ENCODE measurements around the gene HSPA1A. TPM values are rescaled to one million over a fixed set of nuclear protein-coding genes. Genes with fewer than 3 reads are reported as not detected.
A peak's percentile ranks its signal among the peaks of the same experiment; 100 is the strongest.
"Not testable (repeated sequence)": the region's sequence is repeated elsewhere in the genome, so short reads cannot be mapped to it uniquely, and the experiment has no call there.

Gene HSPA1A
- total RNA-seq, 6 experiments from 2014 or later = 78.5 to 102 (median 84.7) TPM

DNA sequence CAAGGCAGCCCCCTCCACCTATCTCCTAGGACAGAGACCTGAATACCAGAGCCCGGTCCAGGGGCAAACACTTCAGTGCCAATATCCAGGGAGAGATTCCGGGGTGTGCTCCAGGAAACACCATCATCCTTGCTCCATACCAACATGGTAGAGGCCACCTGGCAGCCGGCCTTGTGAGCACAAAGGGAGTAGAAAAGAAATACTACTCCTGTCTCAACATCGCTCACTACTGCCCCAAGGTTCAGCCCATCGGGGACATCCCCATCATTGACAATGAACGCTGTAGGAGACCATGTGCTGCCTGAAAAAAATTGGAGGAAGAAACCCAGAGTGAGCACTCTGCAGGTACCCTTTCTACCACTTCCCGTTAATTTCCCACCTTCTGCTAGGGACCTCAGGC, 45.8 kb downstream of the HSPA1A start:
- H3K4me3 Mint-ChIP-seq = peak overlapping the region; percentile 98; the same call in 1 of the 2 replicates
- no peaks in the 10 kb centered on the region for H3K9me3 Mint-ChIP-seq
- H3K27me3 Mint-ChIP-seq (ENCODE audit: insufficient read depth) = peaks cover 3% of the 10 kb centered on the region
- TF ChIP-seq, protein P1, sequence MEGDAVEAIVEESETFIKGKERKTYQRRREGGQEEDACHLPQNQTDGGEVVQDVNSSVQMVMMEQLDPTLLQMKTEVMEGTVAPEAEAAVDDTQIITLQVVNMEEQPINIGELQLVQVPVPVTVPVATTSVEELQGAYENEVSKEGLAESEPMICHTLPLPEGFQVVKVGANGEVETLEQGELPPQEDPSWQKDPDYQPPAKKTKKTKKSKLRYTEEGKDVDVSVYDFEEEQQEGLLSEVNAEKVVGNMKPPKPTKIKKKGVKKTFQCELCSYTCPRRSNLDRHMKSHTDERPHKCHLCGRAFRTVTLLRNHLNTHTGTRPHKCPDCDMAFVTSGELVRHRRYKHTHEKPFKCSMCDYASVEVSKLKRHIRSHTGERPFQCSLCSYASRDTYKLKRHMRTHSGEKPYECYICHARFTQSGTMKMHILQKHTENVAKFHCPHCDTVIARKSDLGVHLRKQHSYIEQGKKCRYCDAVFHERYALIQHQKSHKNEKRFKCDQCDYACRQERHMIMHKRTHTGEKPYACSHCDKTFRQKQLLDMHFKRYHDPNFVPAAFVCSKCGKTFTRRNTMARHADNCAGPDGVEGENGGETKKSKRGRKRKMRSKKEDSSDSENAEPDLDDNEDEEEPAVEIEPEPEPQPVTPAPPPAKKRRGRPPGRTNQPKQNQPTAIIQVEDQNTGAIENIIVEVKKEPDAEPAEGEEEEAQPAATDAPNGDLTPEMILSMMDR (IDR thresholded peaks at IDR 0.05) = no peak
- H3K27ac Mint-ChIP-seq = no peak overlapping the region
- DNase-seq = no peak
- H3K36me3 Mint-ChIP-seq (ENCODE audit: low read depth) = no peaks in the 10 kb centered on the region
- H3K4me1 Mint-ChIP-seq (ENCODE audit: low read depth) = peaks cover 25% of the 10 kb centered on the region

DNA sequence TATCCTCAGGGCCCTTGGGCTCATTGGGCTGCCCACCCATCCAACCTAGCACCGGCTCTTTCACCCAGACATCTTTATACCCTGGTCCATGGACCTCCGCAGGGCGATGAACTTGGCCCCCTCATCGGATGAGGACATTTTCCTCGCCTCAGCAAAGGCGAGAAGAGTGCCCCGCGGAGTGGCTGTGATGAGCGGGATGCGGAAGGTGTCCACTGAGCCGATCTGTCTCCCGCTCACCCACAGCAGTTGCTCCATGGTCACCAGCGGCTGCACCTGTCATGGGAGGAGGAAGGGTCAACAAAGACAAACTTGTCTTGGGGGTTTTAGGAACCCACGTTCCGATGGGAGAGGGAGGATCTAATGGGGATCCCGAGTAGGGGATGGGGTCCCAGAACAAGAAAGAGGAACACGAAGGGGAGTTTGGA, 46.6 kb downstream of the HSPA1A start:
- H3K27me3 Mint-ChIP-seq (ENCODE audit: insufficient read depth) = peaks cover 3% of the 10 kb centered on the region
- peak overlapping the region; percentile 85 for H3K27ac Mint-ChIP-seq
- no peak for DNase-seq
- H3K9me3 Mint-ChIP-seq = no peaks in the 10 kb centered on the region
- TF ChIP-seq, protein P1 (IDR thresholded peaks at IDR 0.05) = no peak
- no peaks in the 10 kb centered on the region for H3K36me3 Mint-ChIP-seq (ENCODE audit: low read depth)
- peaks cover 25% of the 10 kb centered on the region for H3K4me1 Mint-ChIP-seq (ENCODE audit: low read depth)
- peak overlapping the region; percentile 98 for H3K4me3 Mint-ChIP-seq

DNA sequence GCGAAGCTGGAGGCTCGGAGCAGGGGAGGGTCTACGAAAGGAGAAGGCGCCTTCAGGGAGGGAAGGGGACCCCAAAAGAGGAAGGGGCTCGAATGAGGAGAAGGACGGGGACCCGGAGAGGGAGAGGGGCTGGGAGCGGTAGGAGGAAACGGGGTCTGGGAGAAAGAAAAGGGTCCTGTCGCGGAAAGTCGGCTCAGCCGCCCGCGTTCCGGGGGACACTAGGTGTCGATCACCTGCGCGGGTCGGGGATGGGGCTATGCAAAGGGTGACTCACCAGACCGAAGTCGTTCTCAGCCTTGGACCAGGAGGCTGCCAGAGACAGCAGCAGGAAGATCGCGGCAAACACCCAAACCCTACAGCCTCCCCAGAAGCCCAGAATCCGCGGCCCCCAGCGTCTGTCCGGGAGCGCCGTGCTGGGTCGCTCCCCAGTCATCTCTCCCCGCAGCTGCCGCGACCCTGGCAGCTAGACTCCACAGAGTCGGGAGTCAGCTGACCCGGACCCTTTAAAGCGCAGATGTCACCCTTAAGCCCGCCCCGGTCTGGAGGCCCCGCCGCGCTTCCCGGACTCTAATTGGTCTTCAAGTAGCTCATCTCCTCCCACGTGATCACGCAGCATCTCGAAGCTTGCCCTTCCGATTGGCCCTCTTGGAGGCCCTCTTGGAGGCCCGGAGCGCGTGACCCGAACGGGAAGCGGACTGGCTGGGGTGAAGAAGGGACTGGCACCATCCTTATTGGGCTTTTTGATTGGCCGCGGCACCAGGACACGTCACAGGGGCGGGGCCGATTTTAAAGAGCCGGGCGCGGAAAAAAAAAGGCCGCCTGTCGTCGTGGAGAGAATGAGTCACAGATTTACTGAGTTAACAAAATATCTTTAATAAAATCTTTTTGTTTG, 47.2 kb downstream of the HSPA1A start, which contains the start of gene NEU1:
Gene NEU1 (minus strand): TSS at position 478 of the 892 bp plus-strand sequence. CDS start 45 bp downstream, at position 433.
- Mint-ChIP-seq H3K9me3 (no peaks in the 10 kb centered on the region), H3K36me3 (ENCODE audit: low read depth) (no peaks in the 10 kb centered on the region), H3K4me1 (ENCODE audit: low read depth) (peaks cover 25% of the 10 kb centered on the region), H3K4me3 (peak within 1 kb of the TSS; percentile 98), H3K27me3 (ENCODE audit: insufficient read depth) (peaks cover 3% of the 10 kb centered on the region), H3K27ac (peak within 1 kb of the TSS; percentile 85)
- TF ChIP-seq, protein P1 (IDR thresholded peaks at IDR 0.05) = no peak
- peak; percentile 100 for DNase-seq

DNA sequence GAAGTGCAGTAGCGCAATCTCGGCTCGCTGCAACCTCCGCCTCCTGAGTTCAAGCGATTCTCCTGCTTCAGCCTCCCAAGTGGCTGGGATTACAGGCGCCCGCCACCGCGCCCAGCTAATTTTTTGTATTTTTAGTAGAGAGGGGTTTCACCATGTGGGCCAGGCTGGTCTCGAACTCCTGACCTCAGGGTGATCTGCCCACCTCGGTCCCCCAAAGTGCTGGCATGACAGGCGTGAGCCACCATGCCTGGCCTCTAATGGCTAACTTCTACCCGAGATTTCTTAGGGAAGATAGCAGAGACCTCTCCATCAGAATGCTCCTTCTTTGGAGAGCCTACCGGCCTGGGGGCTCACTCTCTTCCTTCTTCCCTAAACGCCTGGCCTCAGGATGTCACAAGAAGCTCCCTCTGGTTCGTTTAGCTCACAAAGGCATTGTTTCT, 48.8 kb downstream of the HSPA1A start:
- DNase-seq; H3K9me3 Mint-ChIP-seq; H3K27me3 Mint-ChIP-seq (ENCODE audit: insufficient read depth); H3K36me3 Mint-ChIP-seq (ENCODE audit: low read depth): not testable (repeated sequence)
- peak overlapping the region; percentile 85 for H3K27ac Mint-ChIP-seq
- peaks cover 25% of the 10 kb centered on the region for H3K4me1 Mint-ChIP-seq (ENCODE audit: low read depth)
- TF ChIP-seq, protein P1 (IDR thresholded peaks at IDR 0.05) = peak; percentile 15; the same call in 1 of the 2 replicates
- peak overlapping the region; percentile 98 for H3K4me3 Mint-ChIP-seq

DNA sequence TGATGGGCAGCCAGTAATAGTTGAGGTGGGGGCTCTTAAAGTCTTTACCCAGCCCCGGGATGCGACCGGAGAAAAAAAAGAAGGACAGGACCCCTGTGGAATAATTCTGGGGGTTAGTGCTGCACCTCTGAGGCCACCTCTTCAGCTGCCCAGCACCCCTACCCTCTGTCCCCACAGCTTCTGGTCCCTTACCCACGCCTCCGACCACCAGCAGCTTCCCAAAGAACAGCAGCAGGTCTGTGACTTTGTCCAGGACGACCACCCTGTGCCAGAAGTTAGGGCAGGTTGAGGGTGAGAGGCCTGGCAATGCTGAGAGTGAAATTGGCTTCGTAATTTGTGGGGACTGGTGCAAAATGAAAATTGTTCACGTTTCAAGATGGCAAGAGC, 49.5 kb downstream of the HSPA1A start:
- no peak for DNase-seq
- Mint-ChIP-seq H3K4me1 (ENCODE audit: low read depth) (peaks cover 25% of the 10 kb centered on the region), H3K36me3 (ENCODE audit: low read depth) (no peaks in the 10 kb centered on the region), H3K9me3 (no peaks in the 10 kb centered on the region), H3K27me3 (ENCODE audit: insufficient read depth) (peaks cover 6% of the 10 kb centered on the region), H3K4me3 (no peak overlapping the region; the same call in 1 of the 2 replicates), H3K27ac (no peak overlapping the region)
- TF ChIP-seq, protein P1 (IDR thresholded peaks at IDR 0.05) = no peak

All from HFFc6 (cell line).